PC-9 (cell line): Measurements from ENCODE around the gene SCYGR3.

Experiments used
- EZH2 ChIP-seq: fragments of 200-600 bp; sonication (generic); IDR thresholded peaks from 2 replicates; pipeline ENCODE4 v1.8.0; 2017; ENCODE audit warnings: antibody characterized with exemption, low read depth
- TF ChIP-seq, protein P1 (sequence below): fragments of 200-600 bp; sonication (generic); conservative IDR thresholded peaks from 2 replicates; pipeline ENCODE4 v1.6.1; 2017; ENCODE audit warnings: mixed run types, antibody characterized with exemption, mild to moderate bottlenecking, moderate library complexity

GRCh38 chr2:227625420-227625819 is 10.8 kb upstream of the SCYGR3 start:
- TF ChIP-seq, protein P1, sequence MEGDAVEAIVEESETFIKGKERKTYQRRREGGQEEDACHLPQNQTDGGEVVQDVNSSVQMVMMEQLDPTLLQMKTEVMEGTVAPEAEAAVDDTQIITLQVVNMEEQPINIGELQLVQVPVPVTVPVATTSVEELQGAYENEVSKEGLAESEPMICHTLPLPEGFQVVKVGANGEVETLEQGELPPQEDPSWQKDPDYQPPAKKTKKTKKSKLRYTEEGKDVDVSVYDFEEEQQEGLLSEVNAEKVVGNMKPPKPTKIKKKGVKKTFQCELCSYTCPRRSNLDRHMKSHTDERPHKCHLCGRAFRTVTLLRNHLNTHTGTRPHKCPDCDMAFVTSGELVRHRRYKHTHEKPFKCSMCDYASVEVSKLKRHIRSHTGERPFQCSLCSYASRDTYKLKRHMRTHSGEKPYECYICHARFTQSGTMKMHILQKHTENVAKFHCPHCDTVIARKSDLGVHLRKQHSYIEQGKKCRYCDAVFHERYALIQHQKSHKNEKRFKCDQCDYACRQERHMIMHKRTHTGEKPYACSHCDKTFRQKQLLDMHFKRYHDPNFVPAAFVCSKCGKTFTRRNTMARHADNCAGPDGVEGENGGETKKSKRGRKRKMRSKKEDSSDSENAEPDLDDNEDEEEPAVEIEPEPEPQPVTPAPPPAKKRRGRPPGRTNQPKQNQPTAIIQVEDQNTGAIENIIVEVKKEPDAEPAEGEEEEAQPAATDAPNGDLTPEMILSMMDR: no peak
- no peak for TF ChIP-seq EZH2
